GM08714 (cell line): Measurements from ENCODE around the gene DLGAP1.

ENCODE experiments used
- H3K4me3 ChIP-seq: fragments of 200-500 bp; sonication (Bioruptor generic); 2 replicates; pipeline ENCODE4 v1.5.1; 2014; ENCODE audit warnings: mild to moderate bottlenecking, low read length, inconsistent platforms
- ZNF274 ChIP-seq: IDR thresholded peaks from 2 replicates; pipeline ENCODE4 v1.6.1; 2012; ENCODE audit warnings: mild to moderate bottlenecking, low read depth, low read length

The DLGAP1 gene

GRCh38 chr18:3898861-3899613 lies 556.1 kb downstream of the DLGAP1 start:
- no peak overlapping the region for H3K4me3 ChIP-seq
- TF ChIP-seq ZNF274, result no peak

GRCh38 chr18:3892152-3892551 lies 563.0 kb downstream of the DLGAP1 start:
- TF ChIP-seq ZNF274, result no peak
- no peak overlapping the region for H3K4me3 ChIP-seq

- TF ChIP-seq ZNF274, result no peak
- H3K4me3 ChIP-seq, result no peak overlapping the region
These were observed 563.9 kb downstream of the DLGAP1 start for GRCh38 chr18:3891245-3891644.

- H3K4me3 ChIP-seq, result no peak overlapping the region
- no peak for TF ChIP-seq ZNF274
These were observed 565.3 kb downstream of the DLGAP1 start for GRCh38 chr18:3889803-3890202.

GRCh38 chr18:3889121-3889520 lies 566.0 kb downstream of the DLGAP1 start:
- no peak overlapping the region for H3K4me3 ChIP-seq
- no peak for TF ChIP-seq ZNF274

- TF ChIP-seq ZNF274, result no peak
- no peak overlapping the region for H3K4me3 ChIP-seq
These were observed 568.4 kb downstream of the DLGAP1 start for GRCh38 chr18:3886575-3887322.

GRCh38 chr18:3885209-3885792 lies 569.8 kb downstream of the DLGAP1 start:
- no peak for TF ChIP-seq ZNF274
- H3K4me3 ChIP-seq, result no peak overlapping the region

- no peak overlapping the region for H3K4me3 ChIP-seq
These were observed 575.3 kb downstream of the DLGAP1 start for GRCh38 chr18:3879836-3880120.

GRCh38 chr18:3879114-3879835 lies 575.8 kb downstream of the DLGAP1 start:
- no peak overlapping the region for H3K4me3 ChIP-seq
- TF ChIP-seq ZNF274, result no peak

More at GRCh38 chr18:3879836-3880120, 575.3 kb downstream of the DLGAP1 start:
- no peak for TF ChIP-seq ZNF274

GRCh38 chr18:3878401-3878800 lies 576.7 kb downstream of the DLGAP1 start:
- H3K4me3 ChIP-seq, result no peak overlapping the region
- TF ChIP-seq ZNF274, result no peak

- no peak for TF ChIP-seq ZNF274
- H3K4me3 ChIP-seq, result no peak overlapping the region
These were observed 577.4 kb downstream of the DLGAP1 start for GRCh38 chr18:3877678-3878077.

GRCh38 chr18:3875961-3876360 lies 579.1 kb downstream of the DLGAP1 start:
- no peak for TF ChIP-seq ZNF274
- H3K4me3 ChIP-seq, result no peak overlapping the region

GRCh38 chr18:3875376-3875775 lies 579.7 kb downstream of the DLGAP1 start:
- no peak for TF ChIP-seq ZNF274
- H3K4me3 ChIP-seq, result no peak overlapping the region

GRCh38 chr18:3874581-3874980 lies 580.5 kb downstream of the DLGAP1 start:
- no peak for TF ChIP-seq ZNF274
- H3K4me3 ChIP-seq, result no peak overlapping the region
